Measurements from ENCODE around the gene SLC38A5.
"Not testable (repeated sequence)": the region's sequence is repeated elsewhere in the genome, so short reads cannot be mapped to it uniquely, and the experiment has no call there.

The SLC38A5 gene

DNA sequence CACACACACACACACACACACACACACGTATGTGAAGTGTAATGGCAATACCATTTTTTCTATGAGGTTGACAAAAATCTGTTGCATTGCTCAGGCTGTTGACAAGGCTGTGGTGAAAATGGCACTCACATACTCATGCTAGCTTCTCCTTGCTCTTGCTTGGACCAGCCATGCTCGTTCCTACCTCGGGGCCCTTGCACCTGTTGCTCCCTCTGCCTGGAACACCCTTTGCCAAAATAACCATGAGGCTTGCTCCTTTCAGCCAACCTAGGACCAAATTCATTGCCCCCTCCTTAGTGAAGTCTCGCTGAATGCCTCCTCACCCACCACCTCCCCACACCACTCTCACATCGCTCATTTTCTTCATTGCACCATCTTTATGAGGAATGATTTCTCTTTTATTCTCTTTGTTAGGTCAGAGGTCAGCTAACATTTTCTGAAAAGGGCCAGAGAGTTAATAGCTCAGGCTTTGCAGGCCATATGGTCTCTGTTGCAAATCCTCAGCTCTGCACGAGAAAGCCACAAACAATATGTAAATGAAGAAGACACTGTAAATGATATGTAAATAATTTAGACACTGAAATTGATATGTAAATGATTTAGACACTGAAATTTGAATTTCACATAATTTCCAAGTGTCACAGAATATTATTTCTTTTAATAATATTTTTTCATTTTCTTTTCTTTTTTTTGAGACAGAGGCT is 13.3 kb downstream of the SLC38A5 start:
- TF ChIP-seq, protein P1, sequence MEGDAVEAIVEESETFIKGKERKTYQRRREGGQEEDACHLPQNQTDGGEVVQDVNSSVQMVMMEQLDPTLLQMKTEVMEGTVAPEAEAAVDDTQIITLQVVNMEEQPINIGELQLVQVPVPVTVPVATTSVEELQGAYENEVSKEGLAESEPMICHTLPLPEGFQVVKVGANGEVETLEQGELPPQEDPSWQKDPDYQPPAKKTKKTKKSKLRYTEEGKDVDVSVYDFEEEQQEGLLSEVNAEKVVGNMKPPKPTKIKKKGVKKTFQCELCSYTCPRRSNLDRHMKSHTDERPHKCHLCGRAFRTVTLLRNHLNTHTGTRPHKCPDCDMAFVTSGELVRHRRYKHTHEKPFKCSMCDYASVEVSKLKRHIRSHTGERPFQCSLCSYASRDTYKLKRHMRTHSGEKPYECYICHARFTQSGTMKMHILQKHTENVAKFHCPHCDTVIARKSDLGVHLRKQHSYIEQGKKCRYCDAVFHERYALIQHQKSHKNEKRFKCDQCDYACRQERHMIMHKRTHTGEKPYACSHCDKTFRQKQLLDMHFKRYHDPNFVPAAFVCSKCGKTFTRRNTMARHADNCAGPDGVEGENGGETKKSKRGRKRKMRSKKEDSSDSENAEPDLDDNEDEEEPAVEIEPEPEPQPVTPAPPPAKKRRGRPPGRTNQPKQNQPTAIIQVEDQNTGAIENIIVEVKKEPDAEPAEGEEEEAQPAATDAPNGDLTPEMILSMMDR (conservative IDR thresholded peaks at IDR 0.05; ENCODE audit: low read length): no peak
- TF ChIP-seq EZH2phosphoT487 (IDR thresholded peaks at IDR 0.05; ENCODE audit: borderline replicate concordance): no peak
- Histone ChIP-seq H3K79me2 (ENCODE audit: insufficient read depth, low read length) (no peaks in the 10 kb centered on the region), H3K36me3 (ENCODE audit: insufficient read depth, low read length) (no peaks in the 10 kb centered on the region; the same call in 1 of the 2 replicates), H3F3A (ENCODE audit: low read depth) (no peaks in the 10 kb centered on the region), H3K9me2 (replicated peaks; ENCODE audit: low read depth, low read length) (no peaks in the 10 kb centered on the region), H3K9me3 (ENCODE audit: insufficient read depth, low read depth, low read length) (no peaks in the 10 kb centered on the region), H3K4me1 (ENCODE audit: insufficient read depth, low read length, poor library complexity, severe bottlenecking) (no peaks in the 10 kb centered on the region), H3K27me3 (ENCODE audit: insufficient read depth, low read length, poor library complexity, severe bottlenecking) (no peaks in the 10 kb centered on the region), H3K4me3 (ENCODE audit: low read length, poor library complexity, severe bottlenecking) (no peak overlapping the region), H4K20me1 (ENCODE audit: insufficient read depth, low read length, poor library complexity, severe bottlenecking) (no peaks in the 10 kb centered on the region), H3K9ac (ENCODE audit: low read depth, low read length, poor library complexity, severe bottlenecking) (no peak overlapping the region), H3K4me2 (ENCODE audit: low read depth, low read length, poor library complexity, severe bottlenecking) (no peak overlapping the region), H2AFZ (ENCODE audit: low read length) (no peak overlapping the region)

DNA sequence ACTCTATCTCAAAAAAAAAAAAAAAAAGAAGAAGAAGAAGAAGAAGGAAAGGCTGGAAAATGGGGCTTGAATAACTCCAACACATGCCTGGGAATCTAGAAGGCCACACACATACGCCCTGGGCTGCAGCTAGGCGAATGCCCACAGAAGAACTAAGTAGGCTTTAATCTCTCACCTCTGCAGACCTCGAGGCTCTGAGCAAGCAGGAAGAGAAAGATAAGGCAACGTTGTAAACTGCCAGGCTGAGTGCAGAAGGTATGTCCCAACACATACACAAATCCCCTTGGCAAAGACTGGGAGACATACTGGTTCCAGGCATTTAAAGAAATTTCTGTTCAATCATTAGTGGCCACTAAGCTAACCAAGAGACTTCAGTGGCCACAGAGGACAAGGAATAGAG is 18.4 kb downstream of the SLC38A5 start:
- TF ChIP-seq, protein P1 (conservative IDR thresholded peaks at IDR 0.05; ENCODE audit: low read length): no peak
- no peak for TF ChIP-seq EZH2phosphoT487 (IDR thresholded peaks at IDR 0.05; ENCODE audit: borderline replicate concordance)
- Histone ChIP-seq H3K4me3 (ENCODE audit: low read length, poor library complexity, severe bottlenecking) (no peak overlapping the region), H4K20me1 (ENCODE audit: insufficient read depth, low read length, poor library complexity, severe bottlenecking) (no peaks in the 10 kb centered on the region), H3K79me2 (ENCODE audit: insufficient read depth, low read length) (no peaks in the 10 kb centered on the region), H3K9me3 (ENCODE audit: insufficient read depth, low read depth, low read length) (no peaks in the 10 kb centered on the region), H3K9me2 (replicated peaks; ENCODE audit: low read depth, low read length) (no peaks in the 10 kb centered on the region), H3F3A (ENCODE audit: low read depth) (no peaks in the 10 kb centered on the region), H2AFZ (ENCODE audit: low read length) (no peak overlapping the region), H3K36me3 (ENCODE audit: insufficient read depth, low read length) (no peaks in the 10 kb centered on the region), H3K27me3 (ENCODE audit: insufficient read depth, low read length, poor library complexity, severe bottlenecking) (no peaks in the 10 kb centered on the region), H3K9ac (ENCODE audit: low read depth, low read length, poor library complexity, severe bottlenecking) (no peak overlapping the region), H3K4me1 (ENCODE audit: insufficient read depth, low read length, poor library complexity, severe bottlenecking) (no peaks in the 10 kb centered on the region), H3K4me2 (ENCODE audit: low read depth, low read length, poor library complexity, severe bottlenecking) (no peak overlapping the region)

DNA sequence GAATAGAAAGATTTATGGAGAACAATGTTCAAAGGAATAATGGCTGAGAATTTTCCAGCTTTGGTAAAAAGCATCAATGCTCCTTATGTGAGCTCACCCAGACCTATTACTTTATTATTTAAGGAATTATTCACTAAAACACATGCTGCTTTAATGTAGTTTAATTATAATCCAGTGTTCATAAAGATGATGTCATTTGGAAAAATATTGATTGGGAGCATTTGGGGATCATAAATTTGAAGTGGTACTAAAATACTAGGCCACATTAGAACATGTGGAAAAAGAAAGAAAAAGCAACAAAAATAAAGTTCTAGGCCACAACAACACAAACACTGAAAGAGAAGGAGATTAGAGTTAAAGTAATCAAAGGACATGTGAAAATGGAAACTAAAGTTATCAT is 20.0 kb downstream of the SLC38A5 start:
- Histone ChIP-seq H3K9me2 (replicated peaks; ENCODE audit: low read depth, low read length) (no peaks in the 10 kb centered on the region), H3K36me3 (ENCODE audit: insufficient read depth, low read length) (no peaks in the 10 kb centered on the region), H3K4me3 (ENCODE audit: low read length, poor library complexity, severe bottlenecking) (no peak overlapping the region), H3K79me2 (ENCODE audit: insufficient read depth, low read length) (no peaks in the 10 kb centered on the region), H3K4me2 (ENCODE audit: low read depth, low read length, poor library complexity, severe bottlenecking) (no peak overlapping the region), H3K9ac (ENCODE audit: low read depth, low read length, poor library complexity, severe bottlenecking) (no peak overlapping the region), H3F3A (ENCODE audit: low read depth) (no peaks in the 10 kb centered on the region), H4K20me1 (ENCODE audit: insufficient read depth, low read length, poor library complexity, severe bottlenecking) (no peaks in the 10 kb centered on the region), H3K27me3 (ENCODE audit: insufficient read depth, low read length, poor library complexity, severe bottlenecking) (no peaks in the 10 kb centered on the region), H3K9me3 (ENCODE audit: insufficient read depth, low read depth, low read length) (no peaks in the 10 kb centered on the region), H3K4me1 (ENCODE audit: insufficient read depth, low read length, poor library complexity, severe bottlenecking) (no peaks in the 10 kb centered on the region), H2AFZ (ENCODE audit: low read length) (no peak overlapping the region)
- TF ChIP-seq EZH2phosphoT487 (IDR thresholded peaks at IDR 0.05; ENCODE audit: borderline replicate concordance): no peak
- TF ChIP-seq, protein P1 (conservative IDR thresholded peaks at IDR 0.05; ENCODE audit: low read length): no peak

GRCh38 chrX:48447201-48447600 is 22.9 kb downstream of the SLC38A5 start:
- not testable (repeated sequence) for H3K4me1 ChIP-seq (ENCODE audit: insufficient read depth, low read length, poor library complexity, severe bottlenecking); H3K79me2 ChIP-seq (ENCODE audit: insufficient read depth, low read length); H3K36me3 ChIP-seq (ENCODE audit: insufficient read depth, low read length); H3K9me2 ChIP-seq (replicated peaks; ENCODE audit: low read depth, low read length); H3K9me3 ChIP-seq (ENCODE audit: insufficient read depth, low read depth, low read length); H4K20me1 ChIP-seq (ENCODE audit: insufficient read depth, low read length, poor library complexity, severe bottlenecking); H3F3A ChIP-seq (ENCODE audit: low read depth); H3K27me3 ChIP-seq (ENCODE audit: insufficient read depth, low read length, poor library complexity, severe bottlenecking); H3K9ac ChIP-seq (ENCODE audit: low read depth, low read length, poor library complexity, severe bottlenecking); H3K4me2 ChIP-seq (ENCODE audit: low read depth, low read length, poor library complexity, severe bottlenecking); H2AFZ ChIP-seq (ENCODE audit: low read length); H3K4me3 ChIP-seq (ENCODE audit: low read length, poor library complexity, severe bottlenecking)

DNA sequence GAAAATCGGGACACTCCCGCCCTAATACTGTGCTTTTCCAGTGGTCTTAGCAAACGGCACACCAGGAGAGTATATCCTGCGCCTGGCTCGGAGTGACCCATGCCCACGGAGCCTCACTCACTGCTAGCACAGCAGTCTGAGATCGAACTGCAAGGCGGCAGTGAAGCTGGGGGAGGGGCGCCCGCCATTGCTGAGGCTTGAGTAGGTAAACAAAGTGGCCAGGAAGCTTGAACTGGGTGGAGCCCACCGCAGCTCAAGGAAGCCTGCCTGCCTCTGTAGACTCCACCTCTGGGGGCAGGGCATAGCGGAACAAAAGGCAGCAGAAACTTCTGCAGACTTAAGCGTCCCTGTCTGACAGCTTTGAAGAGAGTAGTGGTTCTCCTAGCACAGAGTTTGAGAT is 36.3 kb downstream of the SLC38A5 start:
- not testable (repeated sequence) for H4K20me1 ChIP-seq (ENCODE audit: insufficient read depth, low read length, poor library complexity, severe bottlenecking); H2AFZ ChIP-seq (ENCODE audit: low read length); H3K4me2 ChIP-seq (ENCODE audit: low read depth, low read length, poor library complexity, severe bottlenecking); H3K4me1 ChIP-seq (ENCODE audit: insufficient read depth, low read length, poor library complexity, severe bottlenecking); H3K79me2 ChIP-seq (ENCODE audit: insufficient read depth, low read length); H3K4me3 ChIP-seq (ENCODE audit: low read length, poor library complexity, severe bottlenecking); H3K9me3 ChIP-seq (ENCODE audit: insufficient read depth, low read depth, low read length); H3K27me3 ChIP-seq (ENCODE audit: insufficient read depth, low read length, poor library complexity, severe bottlenecking); H3K9me2 ChIP-seq (replicated peaks; ENCODE audit: low read depth, low read length); H3K9ac ChIP-seq (ENCODE audit: low read depth, low read length, poor library complexity, severe bottlenecking); H3F3A ChIP-seq (ENCODE audit: low read depth); H3K36me3 ChIP-seq (ENCODE audit: insufficient read depth, low read length)
